ENCODE results near the gene PCDHGB7. TPM values are rescaled to one million over a fixed set of nuclear protein-coding genes. Genes with fewer than 3 reads are reported as not detected.
"Not testable (repeated sequence)": the region's sequence is repeated elsewhere in the genome, so short reads cannot be mapped to it uniquely, and the experiment has no call there.

The PCDHGB7 gene
- total and polyA plus RNA-seq, 2 experiments from 2014 or later: 13.2 to 14.2 TPM

DNA sequence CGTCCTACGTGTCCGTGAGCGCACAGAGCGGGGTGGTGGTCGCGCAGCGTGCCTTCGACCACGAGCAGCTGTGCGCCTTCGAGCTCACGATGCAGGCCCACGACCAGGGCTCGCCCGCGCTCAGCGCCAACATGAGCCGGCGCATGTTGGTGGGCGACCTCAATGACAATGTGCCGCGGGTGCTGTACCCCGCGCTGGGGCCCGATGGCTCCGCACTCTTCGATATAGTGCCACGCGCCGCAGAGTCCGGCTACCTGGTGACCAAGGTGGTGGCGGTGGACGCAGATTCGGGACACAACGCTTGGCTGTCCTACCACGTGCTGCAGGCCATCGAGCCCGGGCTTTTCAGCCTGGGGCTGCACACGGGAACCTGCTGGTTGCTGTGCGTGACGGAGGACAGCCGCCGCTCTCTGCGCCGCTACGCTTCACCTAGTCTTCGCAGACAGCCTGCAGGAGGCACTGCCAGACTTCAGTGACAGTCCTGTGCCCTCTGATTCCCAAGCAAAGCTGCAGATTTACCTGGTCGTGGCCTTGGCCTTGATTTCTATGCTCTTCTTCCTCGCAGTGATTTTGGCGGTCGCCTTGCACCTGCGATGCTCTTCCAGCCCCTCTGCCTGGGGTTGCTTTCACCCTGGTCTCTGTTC is 10.4 kb downstream of the PCDHGB7 start:
- Histone ChIP-seq H3K4me1 (ENCODE audit: insufficient read depth) (peaks cover 6% of the 10 kb centered on the region; the same call in 1 of the 2 replicates), H3F3A (ENCODE audit: insufficient read depth) (no peaks in the 10 kb centered on the region), H3K4me3 (no peak overlapping the region), H3K4me2 (ENCODE audit: unreplicated experiment) (no peak overlapping the region), H3K27ac (no peak overlapping the region), H3K9ac (no peak overlapping the region), H4K20me1 (ENCODE audit: insufficient read depth) (no peaks in the 10 kb centered on the region), H2AFZ (no peak overlapping the region), H3K27me3 (replicated peaks; ENCODE audit: insufficient read depth) (no peaks in the 10 kb centered on the region), H3K79me2 (ENCODE audit: insufficient read depth) (peaks cover 54% of the 10 kb centered on the region), H3K9me3 (ENCODE audit: low read depth) (no peaks in the 10 kb centered on the region), H3K36me3 (ENCODE audit: low read depth) (peaks cover 3% of the 10 kb centered on the region; the same call in 1 of the 2 replicates), H3K9me2 (ENCODE audit: insufficient read depth) (no peaks in the 10 kb centered on the region)
- WGBS, 2 experiments (ENCODE audit: low coverage in 1 of 2, low lambda C conversion rate in 2 of 2, missing lambda C conversion rate in 2 of 2): 65 to 71% methylated on average over 52 to 53 of the region's 53 CpGs
- in situ Hi-C loops (cut with MboI): no loop called here
- DNase-seq: no peak
- no peak for TF ChIP-seq EZH2 (IDR thresholded peaks at IDR 0.05; ENCODE audit: insufficient read depth, poor library complexity, severe bottlenecking)
- TF ChIP-seq EZH2phosphoT487 (IDR thresholded peaks at IDR 0.05; ENCODE audit: insufficient read depth, low read depth): no peak

DNA sequence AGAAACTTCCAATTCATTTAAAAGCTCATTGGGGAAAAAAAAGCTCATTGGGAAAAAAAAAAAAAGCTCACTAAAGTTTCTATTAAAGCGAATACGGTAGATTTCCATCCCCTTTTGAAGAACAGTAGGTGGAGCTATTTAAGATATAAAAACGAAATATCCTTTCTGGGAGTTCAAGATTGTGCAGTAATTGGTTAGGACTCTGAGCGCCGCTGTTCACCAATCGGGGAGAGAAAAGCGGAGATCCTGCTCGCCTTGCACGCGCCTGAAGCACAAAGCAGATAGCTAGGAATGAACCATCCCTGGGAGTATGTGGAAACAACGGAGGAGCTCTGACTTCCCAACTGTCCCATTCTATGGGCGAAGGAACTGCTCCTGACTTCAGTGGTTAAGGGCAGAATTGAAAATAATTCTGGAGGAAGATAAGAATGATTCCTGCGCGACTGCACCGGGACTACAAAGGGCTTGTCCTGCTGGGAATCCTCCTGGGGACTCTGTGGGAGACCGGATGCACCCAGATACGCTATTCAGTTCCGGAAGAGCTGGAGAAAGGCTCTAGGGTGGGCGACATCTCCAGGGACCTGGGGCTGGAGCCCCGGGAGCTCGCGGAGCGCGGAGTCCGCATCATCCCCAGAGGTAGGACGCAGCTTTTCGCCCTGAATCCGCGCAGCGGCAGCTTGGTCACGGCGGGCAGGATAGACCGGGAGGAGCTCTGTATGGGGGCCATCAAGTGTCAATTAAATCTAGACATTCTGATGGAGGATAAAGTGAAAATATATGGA is 13.0 kb downstream of the PCDHGB7 start, which contains the start of gene PCDHGA12:
Gene PCDHGA12 (plus strand): TSS at position 176 of the 782 bp plus-strand sequence. CDS start 253 bp downstream, at position 429.
- no peaks in the 10 kb centered on the region for H4K20me1 ChIP-seq (ENCODE audit: insufficient read depth)
- H3F3A ChIP-seq (ENCODE audit: insufficient read depth): peaks cover 8% of the 10 kb centered on the region
- H3K4me2 ChIP-seq (ENCODE audit: unreplicated experiment): peak within 1 kb of the TSS; percentile 17
- peak within 1 kb of the TSS; percentile 59 for H2AFZ ChIP-seq
- peak within 1 kb of the TSS; percentile 61 for H3K4me3 ChIP-seq
- no peaks in the 10 kb centered on the region for H3K9me3 ChIP-seq (ENCODE audit: low read depth)
- no peak for TF ChIP-seq EZH2phosphoT487 (IDR thresholded peaks at IDR 0.05; ENCODE audit: insufficient read depth, low read depth)
- TF ChIP-seq EZH2 (IDR thresholded peaks at IDR 0.05; ENCODE audit: insufficient read depth, poor library complexity, severe bottlenecking): no peak
- H3K79me2 ChIP-seq (ENCODE audit: insufficient read depth): peaks cover 42% of the 10 kb centered on the region
- peak; percentile 92 for DNase-seq
- WGBS, 2 experiments (ENCODE audit: low coverage in 1 of 2, low lambda C conversion rate in 2 of 2, missing lambda C conversion rate in 2 of 2): 25 to 28% methylated on average over 33 of the region's 33 CpGs
- peaks cover 13% of the 10 kb centered on the region for H3K4me1 ChIP-seq (ENCODE audit: insufficient read depth)
- peak within 1 kb of the TSS; percentile 61 for H3K9ac ChIP-seq
- no peaks in the 10 kb centered on the region; the same call in 1 of the 2 replicates for H3K36me3 ChIP-seq (ENCODE audit: low read depth)
- peak within 1 kb of the TSS; percentile 57 for H3K27ac ChIP-seq
- H3K9me2 ChIP-seq (ENCODE audit: insufficient read depth): no peaks in the 10 kb centered on the region
- no peaks in the 10 kb centered on the region for H3K27me3 ChIP-seq (replicated peaks; ENCODE audit: insufficient read depth)
- in situ Hi-C loops (cut with MboI): no loop called here

DNA sequence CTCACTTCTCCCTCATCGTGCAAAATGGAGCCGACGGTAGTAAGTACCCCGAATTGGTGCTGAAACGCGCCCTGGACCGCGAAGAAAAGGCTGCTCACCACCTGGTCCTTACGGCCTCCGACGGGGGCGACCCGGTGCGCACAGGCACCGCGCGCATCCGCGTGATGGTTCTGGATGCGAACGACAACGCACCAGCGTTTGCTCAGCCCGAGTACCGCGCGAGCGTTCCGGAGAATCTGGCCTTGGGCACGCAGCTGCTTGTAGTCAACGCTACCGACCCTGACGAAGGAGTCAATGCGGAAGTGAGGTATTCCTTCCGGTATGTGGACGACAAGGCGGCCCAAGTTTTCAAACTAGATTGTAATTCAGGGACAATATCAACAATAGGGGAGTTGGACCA is 13.8 kb downstream of the PCDHGB7 start:
- DNase-seq: peak; percentile 27
- peak overlapping the region; percentile 17 for H3K4me2 ChIP-seq (ENCODE audit: unreplicated experiment)
- H3K4me3 ChIP-seq: peak overlapping the region; percentile 61
- no peaks in the 10 kb centered on the region for H3K27me3 ChIP-seq (replicated peaks; ENCODE audit: insufficient read depth)
- no peaks in the 10 kb centered on the region for H3K9me2 ChIP-seq (ENCODE audit: insufficient read depth)
- H3K79me2 ChIP-seq (ENCODE audit: insufficient read depth): peaks cover 41% of the 10 kb centered on the region
- peak overlapping the region; percentile 61 for H3K9ac ChIP-seq
- no peaks in the 10 kb centered on the region for H4K20me1 ChIP-seq (ENCODE audit: insufficient read depth)
- H3K27ac ChIP-seq: no peak overlapping the region
- TF ChIP-seq EZH2 (IDR thresholded peaks at IDR 0.05; ENCODE audit: insufficient read depth, poor library complexity, severe bottlenecking) (no peak), EZH2phosphoT487 (IDR thresholded peaks at IDR 0.05; ENCODE audit: insufficient read depth, low read depth) (no peak)
- in situ Hi-C loops (cut with MboI): no loop called here
- WGBS, 2 experiments (ENCODE audit: low coverage in 1 of 2, low lambda C conversion rate in 2 of 2, missing lambda C conversion rate in 2 of 2): 31 to 33% methylated on average over 37 of the region's 37 CpGs
- no peaks in the 10 kb centered on the region for H3K9me3 ChIP-seq (ENCODE audit: low read depth)
- H3K4me1 ChIP-seq (ENCODE audit: insufficient read depth): peaks cover 14% of the 10 kb centered on the region
- H3F3A ChIP-seq (ENCODE audit: insufficient read depth): peaks cover 8% of the 10 kb centered on the region
- no peaks in the 10 kb centered on the region; the same call in 1 of the 2 replicates for H3K36me3 ChIP-seq (ENCODE audit: low read depth)
- H2AFZ ChIP-seq: peak overlapping the region; percentile 59

DNA sequence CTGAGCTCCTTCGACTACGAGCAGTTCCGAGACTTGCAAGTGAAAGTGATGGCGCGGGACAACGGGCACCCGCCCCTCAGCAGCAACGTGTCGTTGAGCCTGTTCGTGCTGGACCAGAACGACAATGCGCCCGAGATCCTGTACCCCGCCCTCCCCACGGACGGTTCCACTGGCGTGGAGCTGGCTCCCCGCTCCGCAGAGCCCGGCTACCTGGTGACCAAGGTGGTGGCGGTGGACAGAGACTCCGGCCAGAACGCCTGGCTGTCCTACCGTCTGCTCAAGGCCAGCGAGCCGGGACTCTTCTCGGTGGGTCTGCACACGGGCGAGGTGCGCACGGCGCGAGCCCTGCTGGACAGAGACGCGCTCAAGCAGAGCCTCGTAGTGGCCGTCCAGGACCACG is 14.8 kb downstream of the PCDHGB7 start:
- H4K20me1 ChIP-seq (ENCODE audit: insufficient read depth); H3K36me3 ChIP-seq (ENCODE audit: low read depth); H2AFZ ChIP-seq; H3K9me3 ChIP-seq (ENCODE audit: low read depth); H3K9me2 ChIP-seq (ENCODE audit: insufficient read depth); H3K4me3 ChIP-seq; H3K4me2 ChIP-seq (ENCODE audit: unreplicated experiment); DNase-seq; H3K27ac ChIP-seq; H3K27me3 ChIP-seq (replicated peaks; ENCODE audit: insufficient read depth); H3K9ac ChIP-seq; in situ Hi-C loops (cut with MboI): not testable (repeated sequence)
- H3F3A ChIP-seq (ENCODE audit: insufficient read depth): peaks cover 13% of the 10 kb centered on the region
- peaks cover 24% of the 10 kb centered on the region for H3K4me1 ChIP-seq (ENCODE audit: insufficient read depth)
- 64% methylated on average over 27 to 37 of the region's 38 CpGs for WGBS, 2 experiments (ENCODE audit: low coverage in 1 of 2, low lambda C conversion rate in 2 of 2, missing lambda C conversion rate in 2 of 2)
- H3K79me2 ChIP-seq (ENCODE audit: insufficient read depth): peaks cover 47% of the 10 kb centered on the region

- H3K4me3 ChIP-seq; H3K27ac ChIP-seq; H4K20me1 ChIP-seq (ENCODE audit: insufficient read depth); H3K36me3 ChIP-seq (ENCODE audit: low read depth); in situ Hi-C loops (cut with MboI); DNase-seq; H3K9me2 ChIP-seq (ENCODE audit: insufficient read depth); H2AFZ ChIP-seq; H3K27me3 ChIP-seq (replicated peaks; ENCODE audit: insufficient read depth); H3K9ac ChIP-seq; H3K9me3 ChIP-seq (ENCODE audit: low read depth); H3K4me2 ChIP-seq (ENCODE audit: unreplicated experiment): not testable (repeated sequence)
- 40 to 58% methylated on average over 22 to 29 of the region's 29 CpGs for WGBS, 2 experiments (ENCODE audit: low coverage in 1 of 2, low lambda C conversion rate in 2 of 2, missing lambda C conversion rate in 2 of 2)
- Histone ChIP-seq H3K4me1 (ENCODE audit: insufficient read depth) (peaks cover 28% of the 10 kb centered on the region), H3F3A (ENCODE audit: insufficient read depth) (peaks cover 17% of the 10 kb centered on the region), H3K79me2 (ENCODE audit: insufficient read depth) (peaks cover 49% of the 10 kb centered on the region)
These were observed 15.2 kb downstream of the PCDHGB7 start for GRCh38 chr5:141432726-141433125.
